Measurements from ENCODE around the gene DHX35.
"Not testable (repeated sequence)": the region's sequence is repeated elsewhere in the genome, so short reads cannot be mapped to it uniquely, and the experiment has no call there.

Gene DHX35

GRCh38 chr20:38975539-38976120 lies 13.5 kb downstream of the DHX35 start:
- no peak for TF ChIP-seq ZNF274 (IDR thresholded peaks at IDR 0.05; ENCODE audit: low read depth, low read length)
- H3K4me3 ChIP-seq (ENCODE audit: low read length), result no peak overlapping the region

DNA sequence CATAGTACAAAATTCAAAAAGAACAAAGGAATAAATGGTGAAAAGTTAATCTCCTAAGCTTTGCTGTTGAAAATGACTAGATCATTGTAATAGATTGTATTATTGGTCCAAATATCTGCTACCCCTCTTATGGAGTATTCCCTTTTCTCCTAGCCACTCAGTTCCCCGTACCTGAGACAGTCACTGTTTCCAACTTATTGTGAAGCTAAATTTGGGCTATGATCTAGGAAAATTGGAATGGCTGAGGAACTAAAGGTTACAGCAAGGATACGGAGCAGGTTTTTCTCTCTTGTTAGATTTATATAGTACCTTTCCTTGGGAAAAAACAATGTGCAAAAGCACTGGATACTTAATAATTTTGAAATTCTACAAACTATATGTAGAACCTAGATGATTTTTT lies 17.3 kb downstream of the DHX35 start:
- H3K4me3 ChIP-seq (ENCODE audit: low read length), result no peak overlapping the region
- no peak for TF ChIP-seq ZNF274 (IDR thresholded peaks at IDR 0.05; ENCODE audit: low read depth, low read length)

DNA sequence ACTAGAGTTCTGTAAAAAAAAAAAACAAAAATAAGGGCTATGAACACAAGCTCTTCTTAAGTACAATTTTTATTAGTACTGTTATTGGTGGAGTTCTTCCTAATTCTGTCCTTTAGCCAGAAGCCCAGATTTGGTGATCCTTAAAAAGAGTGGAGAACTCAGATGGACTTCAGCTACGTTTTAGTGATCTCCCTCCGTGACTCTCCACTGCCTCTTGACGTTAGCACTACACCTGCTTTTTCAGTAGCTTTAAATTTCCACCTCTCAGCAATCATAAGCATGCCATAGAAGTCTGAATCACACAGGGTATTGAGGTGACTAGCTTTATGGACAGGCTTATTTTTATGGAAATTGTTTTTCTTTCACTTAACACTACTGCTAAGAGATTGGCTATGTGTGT lies 17.7 kb downstream of the DHX35 start:
- TF ChIP-seq ZNF274 (IDR thresholded peaks at IDR 0.05; ENCODE audit: low read depth, low read length), result no peak
- H3K4me3 ChIP-seq (ENCODE audit: low read length), result no peak overlapping the region

GRCh38 chr20:38982291-38982690 lies 20.1 kb downstream of the DHX35 start:
- no peak for TF ChIP-seq ZNF274 (IDR thresholded peaks at IDR 0.05; ENCODE audit: low read depth, low read length)
- no peak overlapping the region for H3K4me3 ChIP-seq (ENCODE audit: low read length)

DNA sequence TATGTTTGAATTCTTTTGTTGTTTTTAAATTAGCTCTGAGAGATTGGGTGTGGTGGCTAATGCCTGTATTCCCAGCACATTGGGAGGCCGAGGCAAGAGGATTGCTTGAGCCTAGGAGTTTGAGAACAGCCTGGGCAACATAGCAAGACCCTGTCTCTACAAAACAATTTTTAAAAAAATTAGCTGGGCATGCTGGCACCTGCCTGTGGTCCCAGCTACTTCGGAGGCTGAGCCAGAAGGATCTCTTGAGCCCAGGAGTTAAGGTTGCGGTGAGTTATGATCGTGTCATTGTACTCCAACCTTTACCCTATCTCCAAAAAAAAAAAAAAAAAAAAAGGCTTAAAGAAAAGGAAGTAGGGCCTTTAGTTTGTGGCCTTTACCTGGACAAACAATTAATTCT lies 22.9 kb downstream of the DHX35 start:
- no peak for TF ChIP-seq ZNF274 (IDR thresholded peaks at IDR 0.05; ENCODE audit: low read depth, low read length)
- H3K4me3 ChIP-seq (ENCODE audit: low read length), result no peak overlapping the region

- TF ChIP-seq ZNF274 (IDR thresholded peaks at IDR 0.05; ENCODE audit: low read depth, low read length), result no peak
- H3K4me3 ChIP-seq (ENCODE audit: low read length), result no peak overlapping the region
These were observed 23.5 kb downstream of the DHX35 start for GRCh38 chr20:38985603-38986170.

GRCh38 chr20:38986663-38987062 lies 24.5 kb downstream of the DHX35 start:
- H3K4me3 ChIP-seq (ENCODE audit: low read length), result no peak overlapping the region; the same call in 1 of the 2 replicates
- no peak for TF ChIP-seq ZNF274 (IDR thresholded peaks at IDR 0.05; ENCODE audit: low read depth, low read length)

- 0 out of 2 replicates have a peak overlapping the region, but pooled peaks have one; percentile 9 for H3K4me3 ChIP-seq (ENCODE audit: low read length)
- no peak for TF ChIP-seq ZNF274 (IDR thresholded peaks at IDR 0.05; ENCODE audit: low read depth, low read length)
These were observed 25.6 kb downstream of the DHX35 start for GRCh38 chr20:38987777-38988176.

GRCh38 chr20:38990728-38991127 lies 28.6 kb downstream of the DHX35 start:
- no peak for TF ChIP-seq ZNF274 (IDR thresholded peaks at IDR 0.05; ENCODE audit: low read depth, low read length)
- no peak overlapping the region for H3K4me3 ChIP-seq (ENCODE audit: low read length)

DNA sequence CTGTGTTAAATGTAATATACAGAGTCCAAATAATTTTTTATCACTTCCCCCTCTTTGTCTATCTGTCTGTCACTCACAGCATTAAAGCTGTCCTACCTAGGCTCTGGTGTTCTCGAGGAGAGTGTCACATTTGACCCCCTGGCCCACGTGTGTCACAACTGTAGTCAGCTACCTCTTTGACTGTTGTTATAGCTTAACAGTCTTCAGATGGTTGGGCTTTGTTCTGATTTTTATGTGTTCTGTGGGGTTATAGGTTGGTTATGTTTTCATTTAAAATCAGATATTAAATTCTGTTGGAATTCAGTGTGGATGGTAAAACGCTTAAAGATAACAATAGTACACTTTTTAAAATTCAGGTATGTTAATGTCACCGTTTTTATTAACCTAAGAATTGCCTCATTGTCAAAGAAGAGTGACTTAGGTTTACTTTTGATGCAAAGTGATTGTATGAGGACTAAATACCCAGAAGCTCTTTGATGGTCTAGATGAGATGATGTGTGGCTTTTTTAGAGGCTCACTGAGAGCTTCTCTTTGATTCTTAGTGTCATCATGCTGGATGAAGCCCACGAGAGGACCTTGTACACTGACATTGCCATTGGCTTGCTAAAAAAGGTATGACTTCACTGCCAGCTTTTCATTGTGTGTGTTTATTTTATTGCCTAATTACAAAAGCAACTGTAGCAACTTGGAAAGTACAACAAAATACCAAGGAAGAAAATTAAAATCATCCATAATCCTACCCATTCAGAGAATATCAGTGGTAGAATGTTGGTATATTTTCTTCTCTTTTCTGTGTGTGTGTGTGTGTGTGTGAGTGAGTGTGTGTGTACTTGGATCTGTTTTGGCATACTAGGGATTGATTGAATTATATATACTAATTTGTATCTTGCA lies 29.9 kb downstream of the DHX35 start:
- no peak for TF ChIP-seq ZNF274 (IDR thresholded peaks at IDR 0.05; ENCODE audit: low read depth, low read length)
- no peak overlapping the region for H3K4me3 ChIP-seq (ENCODE audit: low read length)

- TF ChIP-seq ZNF274 (IDR thresholded peaks at IDR 0.05; ENCODE audit: low read depth, low read length), result no peak
- no peak overlapping the region for H3K4me3 ChIP-seq (ENCODE audit: low read length)
These were observed 33.4 kb downstream of the DHX35 start for GRCh38 chr20:38995536-38996044.

GRCh38 chr20:38996866-38997265 lies 34.7 kb downstream of the DHX35 start:
- H3K4me3 ChIP-seq (ENCODE audit: low read length), result not testable (repeated sequence)

- no peak for TF ChIP-seq ZNF274 (IDR thresholded peaks at IDR 0.05; ENCODE audit: low read depth, low read length)
These were observed 35.5 kb downstream of the DHX35 start for GRCh38 chr20:38997622-38998021.

DNA sequence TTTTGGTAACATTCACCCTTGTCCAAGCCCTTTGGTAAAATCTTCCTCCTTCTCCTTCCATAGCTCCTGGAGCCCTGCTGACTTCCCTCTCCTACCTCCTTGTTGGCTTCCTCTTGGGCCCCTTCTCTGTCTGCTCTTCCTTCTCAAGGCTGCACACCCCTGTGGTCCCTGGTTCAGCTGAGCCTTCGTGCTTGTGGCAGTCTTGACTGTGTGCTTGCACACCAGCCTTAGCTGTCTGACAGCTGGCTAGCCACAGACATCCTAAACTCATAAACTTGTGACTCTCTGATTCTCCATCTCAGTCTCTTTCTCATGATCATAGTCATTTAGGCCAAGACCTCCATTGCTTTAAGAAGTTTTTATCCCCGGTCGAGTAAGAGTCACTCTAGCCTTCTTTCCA lies 37.1 kb downstream of the DHX35 start:
- TF ChIP-seq ZNF274 (IDR thresholded peaks at IDR 0.05; ENCODE audit: low read depth, low read length), result no peak
- no peak overlapping the region for H3K4me3 ChIP-seq (ENCODE audit: low read length)

More at GRCh38 chr20:38997622-38998021, 35.5 kb downstream of the DHX35 start:
- no peak overlapping the region for H3K4me3 ChIP-seq (ENCODE audit: low read length)
